GM12878 (cell line): ENCODE results near the gene IL6R. TPM values are rescaled to one million over a fixed set of nuclear protein-coding genes. Genes with fewer than 3 reads are reported as not detected.

ENCODE experiments used
- ATAC-seq: fragments of 200-7000 bp; cut with Tn5 transposase; 3 replicates; pipeline ENCODE4 v1.9.1; 2020; ENCODE audit warnings: mild to moderate bottlenecking, moderate library complexity
- BruUV-seq: library from RNA; stranded (reverse); fragments of 400-500 nt; replicated peaks from 2 replicates; lab custom pipeline; 2021; lab: Mats Ljungman, UMichigan
- CTCF ChIA-PET: fragments of 300-600 bp; sonication (Branson Sonifier 250); formaldehyde crosslinking; extraction: SDS; loops from one replicate; lab custom pipeline; 2021; ENCODE audit warnings: inconsistent platforms; lab: Yijun Ruan, JAX
- POLR2A ChIA-PET: fragments of 350-600 bp; formaldehyde crosslinking; extraction: SDS; loops from one replicate; lab custom pipeline; 2021; ENCODE audit warnings: inconsistent platforms; lab: Charles Lee
- RAD21 ChIA-PET: fragments of 300-600 bp; sonication (Branson Sonifier 250); formaldehyde crosslinking; loops from one replicate; lab custom pipeline; 2023; ENCODE audit warnings: antibody characterized with exemption; ENCODE audit not compliant: unreplicated experiment; lab: Charles Lee
- SMC1A ChIA-PET: fragments of 300-600 bp; sonication (Branson Sonifier 250); formaldehyde crosslinking; loops from one replicate; lab custom pipeline; 2023; ENCODE audit not compliant: unreplicated experiment, uncharacterized antibody; lab: Charles Lee
- DNase-seq: peaks from one replicate; pipeline ENCODE4 v3.0.0-alpha.2; 2011; ENCODE audit warnings: low read depth, low spot score
- FAIRE-seq: peaks from 3 replicates; lab custom pipeline; 2011; peaks lifted over from hg19 to GRCh38; lab: Jason Lieb, UNC
- H2AFZ ChIP-seq: 2 replicates; pipeline ENCODE4 v1.6.0; 2011; ENCODE audit warnings: low read depth, low read length, control low read depth; ENCODE audit not compliant: control insufficient read depth
- H3K27ac ChIP-seq: 2 replicates; pipeline ENCODE4 v1.5.1; 2011; ENCODE audit warnings: control low read depth; ENCODE audit not compliant: control insufficient read depth, insufficient read depth
- H3K27me3 ChIP-seq, 2 experiments: replicated peaks in 1 of 2; 2 replicates each; pipeline versions ENCODE4 v1.6.0 to v1.6.1; 2011; ENCODE audit warnings: low read length in 1 of 2; ENCODE audit not compliant: control insufficient read depth in 2 of 2, insufficient read depth in 2 of 2
- H3K36me3 ChIP-seq, 2 experiments: 2 replicates each; pipeline ENCODE4 v1.5.1; 2011; ENCODE audit warnings: low read length in 1 of 2; ENCODE audit not compliant: control insufficient read depth in 2 of 2, insufficient read depth in 2 of 2
- H3K4me1 ChIP-seq: 2 replicates; pipeline ENCODE4 v1.6.1; 2011; ENCODE audit warnings: mild to moderate bottlenecking, low read length, moderate library complexity, mixed read lengths; ENCODE audit not compliant: control insufficient read depth, insufficient read depth
- H3K4me2 ChIP-seq: 2 replicates; pipeline ENCODE4 v1.6.0; 2011; ENCODE audit warnings: control low read depth; ENCODE audit not compliant: control insufficient read depth, insufficient read depth
- H3K4me3 ChIP-seq: fragments of 200-600 bp; sonication (generic); 2 replicates; pipeline ENCODE4 v1.5.1; 2016
- H3K79me2 ChIP-seq: 2 replicates; pipeline ENCODE4 v1.6.0; 2011; ENCODE audit warnings: low read length; ENCODE audit not compliant: control insufficient read depth, insufficient read depth
- H3K9ac ChIP-seq: 2 replicates; pipeline ENCODE4 v1.8.0; 2011; ENCODE audit warnings: low read length, control low read depth, mixed read lengths; ENCODE audit not compliant: control insufficient read depth, insufficient read depth
- H3K9me3 ChIP-seq: replicated peaks from 3 replicates; pipeline ENCODE4 v1.5.1; 2011; ENCODE audit warnings: mild to moderate bottlenecking, low read length; ENCODE audit not compliant: control insufficient read depth, insufficient read depth
- H4K20me1 ChIP-seq: 2 replicates; pipeline ENCODE4 v1.6.0; 2011; ENCODE audit not compliant: control insufficient read depth, insufficient read depth
- BHLHE40 ChIP-seq, 2 experiments: fragments of 450-650 bp in 1 of 2; IDR thresholded peaks; 2 replicates each; pipeline ENCODE4 v1.6.1; 2011 to 2017; ENCODE audit warnings: low read depth in 2 of 2, borderline replicate concordance in 1 of 2, improper control_type of control experiment in 1 of 2, low read length in 1 of 2, mild to moderate bottlenecking in 1 of 2
- DPF2 ChIP-seq: fragments of 450-650 bp; IDR thresholded peaks from 2 replicates; pipeline ENCODE4 v1.6.1; 2017; ENCODE audit warnings: mild to moderate bottlenecking
- EED ChIP-seq: sonication (generic); IDR thresholded peaks from 2 replicates; pipeline ENCODE4 v1.6.1; 2016; ENCODE audit warnings: antibody characterized with exemption, low read depth
- ETV6 ChIP-seq, 2 experiments: fragments of 450-650 bp in 1 of 2; IDR thresholded peaks in 1 of 2; conservative IDR thresholded peaks in 1 of 2; 2 replicates each; pipeline ENCODE4 v1.6.1; 2014; ENCODE audit warnings: antibody characterized with exemption in 1 of 2, borderline replicate concordance in 1 of 2, low read depth in 1 of 2, mild to moderate bottlenecking in 1 of 2, moderate library complexity in 1 of 2
- HDGF ChIP-seq: fragments of 450-650 bp; IDR thresholded peaks from 2 replicates; pipeline ENCODE4 v1.6.1; 2016; ENCODE audit warnings: antibody characterized with exemption
- IKZF2 ChIP-seq, 2 experiments: fragments of 450-650 bp; IDR thresholded peaks; 2 replicates each; pipeline ENCODE4 v1.6.1; 2017; ENCODE audit warnings: mild to moderate bottlenecking in 2 of 2, moderate library complexity in 2 of 2
- JUND ChIP-seq: IDR thresholded peaks from 2 replicates; pipeline ENCODE4 v1.6.1; 2012; ENCODE audit warnings: low read depth, mild to moderate bottlenecking, low read length, improper control_type of control experiment, moderate library complexity
- RB1 ChIP-seq: fragments of 450-650 bp; formaldehyde crosslinking; IDR thresholded peaks from 2 replicates; pipeline ENCODE4 v1.6.1; 2017; ENCODE audit warnings: mild to moderate bottlenecking, borderline replicate concordance
- ZNF384 ChIP-seq: IDR thresholded peaks from 2 replicates; pipeline ENCODE4 v1.6.1; 2012; ENCODE audit warnings: low read depth, mild to moderate bottlenecking, low read length, improper control_type of control experiment, borderline replicate concordance
- whole genome bisulfite sequencing: methylation state at CpG from one replicate; pipeline ENCODE4 v1.1.6; 2016; ENCODE audit warnings: low lambda C conversion rate; ENCODE audit not compliant: insufficient replicate concordance, insufficient coverage; ENCODE audit errors: missing lambda C conversion rate; 5-methylcytosine and 5-hydroxymethylcytosine counted together
- in situ Hi-C: fragments of 300-500 bp; cut with MboI; formaldehyde crosslinking; loops from 9 replicates; pipeline ENCODE4 v1.14.3; 2018; ENCODE audit warnings: mixed read lengths
- intact Hi-C: fragments of 100-400 bp; cut with micrococcal nuclease; formaldehyde crosslinking; loops from one replicate; pipeline ENCODE4 v1.14.2; 2022; ENCODE audit not compliant: unreplicated experiment
- polyA plus RNA-seq, 11 experiments: library from polyadenylated mRNA; depleted of rRNA in 4 of 11; unstranded in 6 of 11; stranded (reverse) in 5 of 11; fragments of >200 nt; fragmentation: Nextera tagmentation in 4 of 11; fragmentation: Illumina TruSeq in 1 of 11; extraction: Ambion mirVana in 4 of 11; extraction: Trizol in 1 of 11; gene quantifications; 1 replicate in 1 of 11; 2 replicates in 10 of 11; pipeline versions ENCODE4 v1.2.1 to v1.2.3, GENCODE V29; 2011 to 2016; ENCODE audit warnings: inconsistent platforms in 2 of 11, missing spikeins in 2 of 11, low read depth in 1 of 11
- total RNA-seq, 4 experiments: library from RNA; depleted of rRNA in 3 of 4; stranded (reverse); fragments of >200 nt in 3 of 4; fragmentation: Illumina TruSeq in 1 of 4; extraction: Trizol in 1 of 4; gene quantifications; 2 replicates each; pipeline versions ENCODE4 v1.2.1 to v1.2.3, GENCODE V29; 2013 to 2021
- TF ChIP-seq, protein P1 (sequence below): fragments of 450-650 bp; IDR thresholded peaks from 2 replicates; pipeline ENCODE4 v1.6.1; 2016; ENCODE audit warnings: mild to moderate bottlenecking

The IL6R gene
- total and polyA plus RNA-seq, 10 of the 15 experiments (the other 5 are each of a cell fraction or from before 2014, with no cell fraction given), result 1.9 to 43.4 (median 17.5) TPM

DNA sequence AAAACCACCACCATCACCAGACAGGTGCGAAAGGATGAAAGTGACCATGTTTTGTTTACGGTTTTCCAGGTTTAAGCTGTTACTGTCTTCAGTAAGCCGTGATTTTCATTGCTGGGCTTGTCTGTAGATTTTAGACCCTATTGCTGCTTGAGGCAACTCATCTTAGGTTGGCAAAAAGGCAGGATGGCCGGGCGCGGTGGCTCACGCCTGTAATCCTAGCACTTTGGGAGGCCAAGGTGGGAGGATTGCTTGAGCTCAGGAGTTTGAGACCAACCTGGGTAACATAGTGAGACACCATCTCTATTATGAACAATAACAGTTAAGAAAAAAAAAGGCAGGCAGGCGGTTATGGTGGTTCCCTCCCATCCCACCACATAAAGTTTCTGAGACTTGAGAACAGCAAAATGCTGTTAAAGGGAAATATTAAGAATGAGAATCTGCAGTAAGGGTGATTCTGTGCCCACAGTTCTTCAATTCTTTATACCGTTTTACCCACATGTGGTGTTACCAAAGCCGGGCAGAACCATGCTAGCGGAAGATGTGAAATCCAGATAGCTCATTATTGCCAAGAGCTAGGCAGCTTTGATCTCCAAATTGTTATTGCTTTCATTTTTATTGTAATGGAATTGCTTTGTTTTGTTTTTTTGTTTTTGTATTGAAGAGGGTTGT lies 62.4 kb downstream of the IL6R start:
- Histone ChIP-seq H3K9ac (no peak overlapping the region), H3K4me3 (no peak overlapping the region), H3K9me3 (no peaks in the 10 kb centered on the region), H3K27ac (no peak overlapping the region), H2AFZ (no peak overlapping the region), H3K4me2 (no peak overlapping the region), H4K20me1 (no peaks in the 10 kb centered on the region), H3K36me3 (no peaks in the 10 kb centered on the region), H3K27me3 (0 out of 4 replicates have a peak, but pooled peaks cover 0 to 1% of the 10 kb centered on the region in 2 experiments), H3K79me2 (no peaks in the 10 kb centered on the region), H3K4me1 (peaks cover 20% of the 10 kb centered on the region)
- ATAC-seq, result peak; percentile 49
- in situ Hi-C loops (no loop called here), intact Hi-C loops (loop anchor here (1.0 to 5.0 kb wide), 3 partner anchors 23 to 115 kb away; no protein-coding TSS in a partner anchor)
- ChIA-PET SMC1A (interaction anchor here (0.7 to 4.2 kb wide), 29 partner anchors 9 to 246 kb away, joined by 3 to 24 read pairs (median 4); no protein-coding TSS in a partner anchor), POLR2A (interaction anchor here (0.8 to 1.7 kb wide), 5 partner anchors 28 to 470 kb away, joined by 3 to 8 read pairs (median 3); no protein-coding TSS in a partner anchor), RAD21 (interaction anchor here (0.9 to 5.9 kb wide), 21 partner anchors 13 to 138 kb away, joined by 3 to 53 read pairs (median 6); partner anchors contain the start of gene IL6R), CTCF (interaction anchor here (0.5 to 6.8 kb wide), 31 partner anchors 8 to 573 kb away, joined by 3 to 62 read pairs (median 5); no protein-coding TSS in a partner anchor)
- BruUV-seq, result no TSS peak
- FAIRE-seq, result no peak
- 57% methylated on average over 11 of the region's 11 CpGs for WGBS
- TF ChIP-seq BHLHE40 (IDR thresholded peaks at IDR 0.05; ENCODE audit: borderline replicate concordance in 1 of 2, low read depth in 2 of 2, low read length in 1 of 2) (peak in 1 of 2 experiments; percentile 0; a peak in 2 of 4 replicates), JUND (no peak), ZNF384 (peak; percentile 45; the same call in 1 of the 2 replicates), IKZF2 (IDR thresholded peaks at IDR 0.05) (0 out of 4 replicates have a peak, but pooled peaks of 1 of the 2 experiments have one; percentile 15), RB1 (no peak), EED (0 out of 2 replicates have a peak, but pooled peaks have one; percentile 4), ETV6 (conservative IDR thresholded peaks at IDR 0.05 in 1 of 2, IDR thresholded peaks at IDR 0.05 in 1 of 2; ENCODE audit: borderline replicate concordance in 1 of 2, low read depth in 1 of 2) (no peak), HDGF (no peak), DPF2 (0 out of 2 replicates have a peak, but pooled peaks have one; percentile 17)
- TF ChIP-seq, protein P1, sequence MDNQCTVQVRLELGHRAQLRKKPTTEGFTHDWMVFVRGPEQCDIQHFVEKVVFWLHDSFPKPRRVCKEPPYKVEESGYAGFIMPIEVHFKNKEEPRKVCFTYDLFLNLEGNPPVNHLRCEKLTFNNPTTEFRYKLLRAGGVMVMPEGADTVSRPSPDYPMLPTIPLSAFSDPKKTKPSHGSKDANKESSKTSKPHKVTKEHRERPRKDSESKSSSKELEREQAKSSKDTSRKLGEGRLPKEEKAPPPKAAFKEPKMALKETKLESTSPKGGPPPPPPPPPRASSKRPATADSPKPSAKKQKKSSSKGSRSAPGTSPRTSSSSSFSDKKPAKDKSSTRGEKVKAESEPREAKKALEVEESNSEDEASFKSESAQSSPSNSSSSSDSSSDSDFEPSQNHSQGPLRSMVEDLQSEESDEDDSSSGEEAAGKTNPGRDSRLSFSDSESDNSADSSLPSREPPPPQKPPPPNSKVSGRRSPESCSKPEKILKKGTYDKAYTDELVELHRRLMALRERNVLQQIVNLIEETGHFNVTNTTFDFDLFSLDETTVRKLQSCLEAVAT, result no peak
- no peak for DNase-seq
